GM12873 (cell line): ENCODE results near the gene ALDOA.
A peak's percentile ranks its signal among the peaks of the same experiment; 100 is the strongest.

Experiments
- CTCF ChIP-seq: IDR thresholded peaks from 2 replicates; pipeline ENCODE4 v1.5.1; 2012; ENCODE audit warnings: low read depth, mild to moderate bottlenecking, moderate library complexity, low read length, control low read depth; ENCODE audit not compliant: insufficient read depth; ENCODE audit errors: missing control alignments

The ALDOA gene

DNA sequence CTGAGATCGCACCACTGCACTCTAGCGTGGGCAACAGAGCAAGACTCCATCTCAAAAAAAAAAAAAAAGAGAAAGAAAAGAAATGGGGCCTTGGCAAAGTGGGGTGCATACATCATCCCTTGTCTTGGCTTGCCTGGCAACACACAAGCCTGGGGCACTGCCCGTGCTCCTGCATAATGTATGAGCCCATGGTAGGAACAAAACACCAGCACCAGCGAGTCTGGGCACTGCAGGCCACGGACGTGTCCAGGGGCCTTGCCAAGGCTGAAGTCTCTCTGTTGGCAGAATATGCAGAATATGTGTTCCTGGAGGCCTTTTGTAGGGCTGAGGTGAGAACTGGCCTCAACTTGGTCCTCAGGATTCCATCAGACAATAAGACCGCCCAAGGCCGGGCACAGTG lies 15.7 kb upstream of the ALDOA start:
- no peak for TF ChIP-seq CTCF

DNA sequence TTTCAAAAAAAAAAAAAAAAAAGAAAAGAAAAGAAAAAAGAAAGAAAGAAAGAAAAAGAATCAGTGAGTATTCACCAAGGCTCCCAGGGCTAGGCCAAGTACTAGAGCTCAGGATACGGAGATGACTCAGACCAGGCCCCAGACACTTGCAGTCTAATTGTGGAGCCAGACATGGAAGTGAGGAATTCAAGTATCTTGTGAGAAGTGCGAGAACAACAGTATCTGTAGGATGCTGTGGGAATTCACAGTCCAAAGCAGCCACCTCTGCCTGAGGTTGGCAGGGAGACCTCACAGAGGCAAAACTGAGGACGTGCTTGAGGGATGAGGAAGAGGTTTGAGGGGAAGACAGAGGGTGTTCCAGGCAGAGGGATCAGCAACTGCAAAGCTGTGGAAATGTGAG lies 14.0 kb upstream of the ALDOA start:
- no peak for TF ChIP-seq CTCF

DNA sequence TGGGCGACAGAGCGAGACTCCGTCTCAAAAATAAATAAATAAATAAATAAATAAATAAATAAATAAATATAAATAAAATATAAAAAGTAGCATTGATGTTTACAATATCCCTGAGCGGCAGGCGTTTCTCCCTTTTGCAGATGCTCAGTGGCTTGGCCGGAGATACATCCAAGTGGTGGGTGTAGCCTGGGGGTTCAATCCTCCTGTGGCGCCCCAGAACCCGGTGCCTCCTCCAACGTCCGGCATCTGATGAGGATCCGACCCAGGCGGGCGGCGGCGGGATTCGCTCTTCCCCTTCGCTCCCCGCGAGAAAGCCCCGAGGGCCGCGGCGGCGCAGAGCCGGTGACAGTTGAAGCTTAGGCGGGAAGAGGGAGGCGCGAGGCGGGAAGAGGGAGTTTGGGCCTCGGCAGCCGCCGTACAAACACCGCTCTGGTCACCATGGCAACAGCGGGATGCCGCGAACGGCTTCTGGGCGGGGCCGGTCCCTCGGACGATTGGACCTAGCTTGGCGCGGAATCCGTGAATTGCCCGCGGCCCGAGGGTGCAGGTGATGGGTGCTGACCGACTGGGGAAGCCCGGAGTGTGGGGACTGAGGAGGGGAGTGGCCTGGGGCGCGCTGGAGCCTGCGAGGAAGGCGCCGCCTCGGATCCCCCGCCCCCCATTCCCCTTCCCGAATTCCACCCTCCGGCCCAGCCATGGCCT lies 12.7 kb upstream of the ALDOA start:
- no peak for TF ChIP-seq CTCF

DNA sequence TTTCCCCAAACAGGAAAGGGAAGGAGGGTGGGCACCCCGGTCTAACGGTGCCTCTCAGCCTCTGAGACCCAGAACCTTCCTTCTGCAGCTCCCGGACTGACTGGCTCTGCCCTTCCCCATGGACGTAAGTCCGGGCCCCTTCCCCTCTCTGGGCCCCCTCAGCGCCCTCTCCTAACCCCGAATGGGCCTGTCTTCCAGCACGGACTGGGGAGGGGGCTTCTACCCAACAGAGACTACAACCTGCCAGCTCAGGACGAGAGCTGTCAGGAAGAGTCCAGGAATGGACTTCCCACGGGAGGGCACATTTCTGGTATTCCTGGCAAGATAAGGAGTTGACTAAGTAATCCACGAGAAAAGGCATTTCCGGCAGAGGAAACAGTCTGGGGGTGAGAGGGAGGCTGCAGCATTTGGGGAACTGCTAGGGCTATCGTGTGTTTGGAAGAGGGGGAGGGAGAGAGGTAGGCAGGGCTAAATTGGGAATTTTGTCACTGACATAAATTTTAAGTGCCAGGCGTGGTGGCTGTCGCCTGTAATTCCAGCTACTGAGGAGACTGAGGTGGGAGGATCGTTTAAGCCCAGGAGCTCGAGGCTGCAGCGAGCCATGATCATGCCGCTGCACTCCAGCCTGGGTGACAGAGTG lies 12.1 kb upstream of the ALDOA start:
- TF ChIP-seq CTCF: no peak

DNA sequence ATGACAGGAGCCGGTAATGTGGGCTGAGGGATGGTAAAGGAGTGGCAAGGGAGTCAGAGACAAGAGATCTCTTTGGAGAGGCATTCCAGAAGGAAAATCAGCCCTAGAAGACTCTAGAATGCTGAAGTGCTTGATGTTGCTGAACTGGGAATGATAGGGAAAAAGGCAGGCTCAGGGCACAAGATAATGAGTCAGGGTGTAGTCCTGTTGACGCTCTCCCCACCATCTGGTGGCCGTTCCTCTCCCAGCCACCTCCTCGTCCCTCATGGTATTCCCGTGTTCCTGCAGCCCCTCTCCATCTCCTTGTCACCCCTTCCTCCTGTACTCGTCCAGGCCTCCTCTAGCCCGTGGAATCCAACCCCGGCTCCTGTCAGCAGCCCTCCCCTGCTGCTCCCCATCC lies 11.1 kb upstream of the ALDOA start:
- TF ChIP-seq CTCF: no peak

- peak; percentile 89 for TF ChIP-seq CTCF
Measured at GRCh38 chr16:30054959-30055553, 10.5 kb upstream of the ALDOA start.

DNA sequence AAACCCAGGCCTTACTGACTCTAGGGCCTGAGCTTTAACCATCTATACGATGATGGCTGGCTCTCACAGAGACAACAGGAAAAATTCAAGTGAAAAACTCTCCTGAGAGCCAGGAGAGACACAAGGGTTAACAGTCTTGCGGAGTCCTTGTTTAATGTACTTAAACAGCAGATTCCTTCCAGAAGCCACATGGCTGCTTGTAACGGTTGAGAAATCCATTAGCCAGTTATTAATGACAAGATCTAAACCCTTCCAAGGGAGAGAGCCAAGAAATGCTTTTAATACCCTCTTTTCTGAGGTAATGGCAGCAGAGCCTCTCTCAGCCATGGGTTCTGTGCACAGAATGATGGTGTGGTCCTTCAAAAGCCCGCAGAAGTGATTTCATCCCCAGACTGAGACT lies 5.2 kb upstream of the ALDOA start:
- no peak for TF ChIP-seq CTCF
